ENCODE measurements around the gene CUX1.
"Not testable (repeated sequence)": the region's sequence is repeated elsewhere in the genome, so short reads cannot be mapped to it uniquely, and the experiment has no call there.

Gene CUX1

GRCh38 chr7:102004229-102004628, 186.8 kb downstream of the CUX1 start:
- H3K4me3 ChIP-seq (ENCODE audit: low read length), result no peak overlapping the region
- peak; percentile 16 for DNase-seq (ENCODE audit: low read depth)
- TF ChIP-seq, protein P1, sequence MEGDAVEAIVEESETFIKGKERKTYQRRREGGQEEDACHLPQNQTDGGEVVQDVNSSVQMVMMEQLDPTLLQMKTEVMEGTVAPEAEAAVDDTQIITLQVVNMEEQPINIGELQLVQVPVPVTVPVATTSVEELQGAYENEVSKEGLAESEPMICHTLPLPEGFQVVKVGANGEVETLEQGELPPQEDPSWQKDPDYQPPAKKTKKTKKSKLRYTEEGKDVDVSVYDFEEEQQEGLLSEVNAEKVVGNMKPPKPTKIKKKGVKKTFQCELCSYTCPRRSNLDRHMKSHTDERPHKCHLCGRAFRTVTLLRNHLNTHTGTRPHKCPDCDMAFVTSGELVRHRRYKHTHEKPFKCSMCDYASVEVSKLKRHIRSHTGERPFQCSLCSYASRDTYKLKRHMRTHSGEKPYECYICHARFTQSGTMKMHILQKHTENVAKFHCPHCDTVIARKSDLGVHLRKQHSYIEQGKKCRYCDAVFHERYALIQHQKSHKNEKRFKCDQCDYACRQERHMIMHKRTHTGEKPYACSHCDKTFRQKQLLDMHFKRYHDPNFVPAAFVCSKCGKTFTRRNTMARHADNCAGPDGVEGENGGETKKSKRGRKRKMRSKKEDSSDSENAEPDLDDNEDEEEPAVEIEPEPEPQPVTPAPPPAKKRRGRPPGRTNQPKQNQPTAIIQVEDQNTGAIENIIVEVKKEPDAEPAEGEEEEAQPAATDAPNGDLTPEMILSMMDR (conservative IDR thresholded peaks at IDR 0.05; ENCODE audit: low read length), result no peak

- TF ChIP-seq, protein P1 (conservative IDR thresholded peaks at IDR 0.05; ENCODE audit: low read length), result no peak
- H3K4me3 ChIP-seq (ENCODE audit: low read length), result no peak overlapping the region
- DNase-seq (ENCODE audit: low read depth), result no peak
These were observed 187.4 kb downstream of the CUX1 start for GRCh38 chr7:102004848-102005247.

DNA sequence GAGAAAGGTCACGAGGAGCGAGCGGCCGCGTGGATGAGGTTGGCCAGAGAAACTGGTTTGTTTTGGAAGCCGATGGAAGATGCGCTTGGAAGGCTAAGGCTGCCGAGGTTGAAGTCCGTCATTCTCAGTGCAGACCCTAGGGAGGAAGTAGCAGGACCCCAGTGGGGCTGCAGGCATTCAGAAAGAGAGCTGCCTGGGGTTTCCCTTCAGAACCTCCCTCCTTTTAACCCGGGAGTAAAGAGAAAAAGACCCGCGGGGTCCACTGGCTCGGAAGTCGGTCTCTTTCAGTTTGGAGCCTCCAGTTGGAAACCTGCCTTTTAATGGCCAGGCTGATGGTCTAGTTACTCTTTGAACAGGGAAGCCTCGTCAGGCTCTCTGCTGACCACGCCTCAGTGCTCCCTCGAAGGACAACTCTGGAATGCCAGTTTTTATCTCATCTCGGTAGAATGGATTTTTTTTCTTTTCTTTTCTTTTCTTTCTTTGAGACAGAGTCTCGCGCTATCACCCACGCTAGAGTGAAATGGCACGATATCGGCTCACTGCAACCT, 188.6 kb downstream of the CUX1 start:
- no peak overlapping the region for H3K4me3 ChIP-seq (ENCODE audit: low read length)
- TF ChIP-seq, protein P1 (conservative IDR thresholded peaks at IDR 0.05; ENCODE audit: low read length), result no peak
- no peak for DNase-seq (ENCODE audit: low read depth)

- DNase-seq (ENCODE audit: low read depth), result no peak
- TF ChIP-seq, protein P1 (conservative IDR thresholded peaks at IDR 0.05; ENCODE audit: low read length), result no peak
- H3K4me3 ChIP-seq (ENCODE audit: low read length), result no peak overlapping the region
These were observed 189.3 kb downstream of the CUX1 start for GRCh38 chr7:102006695-102007094.

DNA sequence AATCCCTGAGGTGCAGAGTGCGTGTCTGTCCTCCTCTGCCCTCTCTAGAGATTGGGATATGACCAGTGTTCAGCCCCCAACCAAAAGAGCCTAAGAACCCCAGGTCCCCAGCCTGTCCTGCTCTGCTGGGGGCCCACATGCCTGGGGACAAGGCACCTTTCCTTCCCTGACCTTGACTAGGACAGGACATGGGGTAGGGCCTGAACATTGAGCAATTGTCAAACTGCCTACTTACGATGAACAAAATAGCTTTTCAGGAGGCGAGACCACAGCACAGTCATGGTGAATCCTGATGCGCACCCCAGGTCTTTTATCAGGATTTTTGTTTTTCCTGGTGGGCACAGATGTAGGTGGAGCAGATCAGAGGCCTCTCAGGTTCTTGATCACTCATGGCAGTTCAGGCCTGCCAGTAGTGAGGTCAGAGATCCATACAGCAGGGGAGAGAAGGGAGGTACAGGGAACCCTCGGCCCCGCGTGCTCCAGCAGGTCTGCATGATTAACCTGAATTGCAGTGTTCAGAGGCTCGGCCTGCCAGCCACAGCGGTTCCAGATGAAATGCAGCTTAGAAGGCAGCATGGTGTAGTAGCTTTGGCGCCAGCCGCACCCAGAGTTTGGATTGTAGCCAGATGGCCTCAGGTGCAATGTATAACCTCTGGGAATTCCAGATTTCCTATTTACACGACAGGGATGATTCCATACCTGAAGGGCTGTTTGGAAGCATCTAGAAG, 191.3 kb downstream of the CUX1 start:
- TF ChIP-seq, protein P1 (conservative IDR thresholded peaks at IDR 0.05; ENCODE audit: low read length), result no peak
- DNase-seq (ENCODE audit: low read depth), result no peak
- no peak overlapping the region for H3K4me3 ChIP-seq (ENCODE audit: low read length)

- TF ChIP-seq, protein P1 (conservative IDR thresholded peaks at IDR 0.05; ENCODE audit: low read length), result no peak
- peak; percentile 6 for DNase-seq (ENCODE audit: low read depth)
- no peak overlapping the region for H3K4me3 ChIP-seq (ENCODE audit: low read length)
These were observed 192.2 kb downstream of the CUX1 start for GRCh38 chr7:102009628-102010027.

GRCh38 chr7:102012112-102012830, 194.8 kb downstream of the CUX1 start:
- DNase-seq (ENCODE audit: low read depth); H3K4me3 ChIP-seq (ENCODE audit: low read length): not testable (repeated sequence)

Data from AG10803 (cell line).